Measurements from ENCODE around the gene ADO.

DNA sequence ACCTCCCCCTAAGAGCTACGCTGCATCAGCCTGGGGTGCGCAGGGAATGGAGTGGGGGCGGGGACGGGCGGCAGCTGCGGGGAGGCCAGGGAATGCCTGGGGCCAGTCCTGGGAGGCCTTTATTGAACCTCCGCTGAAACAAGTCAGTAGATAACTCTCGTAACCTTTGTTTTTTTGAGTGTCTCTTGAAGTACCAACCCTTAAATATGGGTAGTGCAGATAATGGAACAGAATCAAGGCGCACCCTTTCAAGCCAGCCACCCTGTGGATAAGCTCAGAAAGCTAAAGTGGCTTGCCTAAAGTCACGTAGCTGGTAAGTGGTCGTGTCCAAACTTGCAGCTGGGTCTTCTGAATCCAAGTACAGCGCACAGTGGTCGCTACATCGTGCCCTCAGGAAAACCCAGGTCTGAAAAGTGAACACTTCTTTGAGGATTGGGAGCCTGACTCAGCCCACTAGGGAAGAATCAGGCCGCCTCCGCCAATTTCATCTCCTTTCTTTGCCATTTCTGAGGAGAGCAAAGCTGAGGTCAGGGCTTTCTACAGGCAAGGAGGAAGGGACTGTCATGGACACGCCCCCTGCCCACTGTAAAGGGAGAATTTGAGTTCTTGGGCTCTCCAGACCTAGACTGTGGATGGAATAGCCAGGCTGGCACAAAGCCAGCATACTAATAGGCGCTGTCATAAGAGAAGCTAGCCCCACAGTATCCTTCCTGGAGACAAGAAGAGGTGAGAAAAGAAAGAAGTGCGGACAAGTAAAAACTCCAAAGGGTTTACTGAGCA is 14.8 kb downstream of the ADO start:
- TF ChIP-seq CTCF (IDR thresholded peaks at IDR 0.05) (no peak), POLR2A (IDR thresholded peaks at IDR 0.05) (no peak)
